NCI-H446 (cell line): Measurements from ENCODE around the gene ABO.
"Not testable (repeated sequence)": the region's sequence is repeated elsewhere in the genome, so short reads cannot be mapped to it uniquely, and the experiment has no call there.

Experiments
- DNase-seq, 2 experiments: peaks; one replicate each; lab custom pipeline; 2025; lab: John Stamatoyannopoulos, UW

ABO gene

GRCh38 chr9:133263557-133263956 lies 11.4 kb downstream of the ABO start:
- no peak for DNase-seq

DNA sequence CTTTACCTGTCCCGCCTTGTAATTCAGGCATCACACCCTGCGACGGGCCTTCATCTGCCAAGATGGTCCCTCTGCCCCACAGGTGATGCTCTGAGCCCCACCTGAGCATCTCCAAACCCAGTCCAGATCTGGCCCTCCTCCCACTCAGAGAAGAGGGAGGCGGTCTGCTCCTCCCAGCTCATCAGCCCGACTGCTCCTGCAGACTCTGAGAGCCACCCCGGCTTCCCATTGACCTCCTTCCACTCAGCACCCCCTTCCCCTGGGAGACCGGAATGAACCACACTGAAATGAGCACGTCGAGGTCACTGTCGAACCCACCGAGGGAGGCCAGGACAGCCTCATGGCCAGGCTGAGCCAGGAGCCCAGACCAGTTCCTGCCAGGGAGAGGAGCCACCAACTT lies 12.8 kb downstream of the ABO start:
- DNase-seq = no peak

DNA sequence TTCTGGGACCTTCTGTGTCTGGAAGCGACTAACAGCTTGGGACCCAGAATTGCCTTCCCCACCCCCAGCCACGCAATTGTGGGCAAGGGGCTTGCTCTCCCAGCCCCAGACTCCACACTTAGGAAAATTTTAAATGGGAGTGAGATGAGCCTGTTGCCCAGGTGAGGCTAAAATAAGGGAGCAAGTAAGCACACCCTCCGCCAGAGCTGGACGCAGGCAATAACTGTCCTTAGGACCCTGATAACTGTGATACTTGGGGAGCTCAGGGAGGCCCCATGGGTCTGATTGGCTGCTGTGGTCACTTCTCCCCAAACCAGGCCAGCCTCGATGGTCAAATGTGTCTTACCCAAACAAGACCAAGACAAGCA lies 13.3 kb downstream of the ABO start:
- DNase-seq = no peak

DNA sequence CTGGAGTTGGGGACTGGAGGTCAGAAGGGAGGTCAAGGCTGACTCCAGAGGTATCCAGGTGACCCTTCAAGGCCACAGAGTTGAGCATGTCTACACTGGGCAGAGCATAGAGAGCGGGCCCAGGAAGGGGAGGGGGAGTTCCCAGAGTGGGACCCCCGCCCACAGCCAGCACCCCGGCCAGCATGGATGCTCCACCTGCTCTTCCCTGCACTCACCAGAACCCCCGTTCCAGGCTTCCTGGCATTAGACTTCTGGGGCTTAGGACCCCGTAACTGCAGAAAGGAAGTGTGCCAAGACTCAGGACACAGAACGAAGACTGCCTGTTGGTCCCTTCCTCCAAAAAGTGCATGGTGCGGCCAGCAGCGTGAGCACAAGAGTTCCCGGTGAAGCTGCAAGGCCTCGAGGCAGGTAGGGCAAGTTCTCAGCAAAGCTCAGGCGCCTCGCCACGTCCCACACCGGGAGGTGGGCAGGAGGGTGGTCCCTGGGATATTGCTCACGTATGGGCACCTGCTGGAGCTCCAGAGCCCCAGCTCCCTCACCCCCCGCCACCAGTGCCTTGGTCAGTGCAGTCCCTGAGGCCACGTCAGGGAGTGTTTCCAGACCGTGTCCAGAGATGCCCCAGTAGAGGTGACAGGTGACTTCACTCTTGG lies 13.8 kb downstream of the ABO start:
- no peak for DNase-seq

GRCh38 chr9:133260334-133261102 lies 14.5 kb downstream of the ABO start:
- no peak for DNase-seq

DNA sequence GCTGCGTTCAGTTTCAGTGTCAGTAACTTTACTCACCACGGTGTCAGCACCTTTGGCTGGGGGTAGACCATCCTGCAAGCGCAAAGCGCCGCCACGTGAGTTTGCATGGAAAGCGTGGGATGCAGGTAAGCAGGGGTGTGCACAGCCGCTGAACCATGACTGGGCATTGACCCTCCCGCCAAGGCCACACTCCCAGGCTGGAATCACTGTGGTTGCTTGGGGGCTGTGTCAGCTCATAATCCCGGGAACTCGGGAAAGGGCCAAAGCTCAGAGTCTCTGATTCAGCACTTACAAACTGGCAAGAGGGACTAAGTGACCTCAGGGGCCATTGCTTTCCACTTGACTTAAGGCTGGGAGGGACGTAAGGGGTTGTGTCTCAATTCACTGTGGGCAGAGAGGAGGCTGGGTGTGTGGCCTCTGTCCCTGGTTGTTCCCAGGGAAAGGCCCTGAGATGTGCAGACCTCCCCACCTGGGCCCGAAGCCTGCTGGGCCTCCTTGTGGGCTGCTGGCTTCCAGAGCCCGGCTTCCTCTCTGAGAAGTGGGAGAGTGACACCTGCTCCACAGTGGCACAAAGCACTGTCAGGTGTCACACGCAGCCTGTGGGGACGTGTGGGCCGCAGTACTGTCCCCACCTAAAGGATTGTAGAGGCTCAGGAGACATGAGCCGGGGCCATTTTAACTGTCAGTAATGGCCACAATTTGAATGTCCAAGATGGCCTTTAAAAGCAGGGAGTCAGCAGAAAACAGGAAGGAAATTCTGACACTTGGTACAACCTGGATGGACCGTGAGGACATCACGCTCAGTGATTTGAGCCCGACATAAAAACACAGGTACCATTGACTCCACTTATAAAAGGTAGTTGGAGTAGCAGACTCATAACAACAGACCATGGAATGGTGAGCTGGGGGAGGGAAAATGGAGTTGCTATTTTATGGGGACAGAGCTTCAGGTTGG lies 16.7 kb downstream of the ABO start:
- DNase-seq = no peak

DNA sequence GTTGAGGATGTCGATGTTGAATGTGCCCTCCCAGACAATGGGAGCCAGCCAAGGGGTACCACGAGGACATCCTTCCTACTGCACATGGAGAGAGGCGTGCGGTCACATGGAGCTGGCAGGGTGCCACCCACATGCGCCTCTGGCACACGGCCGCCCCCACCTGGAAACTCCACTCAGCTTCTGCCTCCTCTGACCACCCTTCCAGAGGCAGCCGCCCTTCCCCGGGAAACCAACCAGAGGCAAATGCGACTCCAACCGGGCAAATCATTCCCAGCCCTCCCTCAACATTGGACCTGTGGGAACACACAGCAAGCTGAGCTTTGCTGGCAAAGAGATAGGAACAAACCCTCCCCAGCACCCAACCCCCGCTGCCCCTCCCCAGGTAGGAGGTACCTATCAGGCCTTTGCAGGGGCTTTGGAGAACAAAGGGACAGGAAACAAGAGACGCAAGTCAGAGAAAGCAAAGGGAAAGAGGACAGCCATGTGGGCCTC lies 17.5 kb downstream of the ABO start:
- no peak for DNase-seq

DNA sequence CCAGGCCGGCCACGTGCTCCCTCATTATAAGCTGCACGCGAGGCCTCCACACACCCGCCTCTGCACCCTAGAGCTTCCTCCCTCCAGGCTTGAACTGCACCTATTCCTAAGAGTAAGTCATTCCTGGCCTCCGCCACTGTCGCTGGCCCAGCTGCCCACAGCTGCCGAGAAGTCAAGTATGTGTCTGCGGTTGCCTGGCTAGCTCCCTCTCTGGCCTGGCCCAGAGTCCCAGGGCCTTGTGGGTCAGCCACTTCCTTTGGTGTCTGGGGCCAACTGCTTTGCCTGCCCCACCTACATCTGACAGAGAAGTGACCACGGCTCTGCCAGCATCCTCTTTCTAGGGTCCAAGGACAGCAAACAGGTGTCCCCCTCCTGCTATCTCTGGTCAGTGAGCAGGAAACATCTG lies 18.3 kb downstream of the ABO start:
- DNase-seq = no peak

- no peak for DNase-seq
Measured at GRCh38 chr9:133256136-133256461, 18.9 kb downstream of the ABO start.

GRCh38 chr9:133255371-133256135 lies 19.4 kb downstream of the ABO start:
- no peak for DNase-seq

- DNase-seq = no peak
Measured at GRCh38 chr9:133254471-133254870, 20.5 kb downstream of the ABO start.

DNA sequence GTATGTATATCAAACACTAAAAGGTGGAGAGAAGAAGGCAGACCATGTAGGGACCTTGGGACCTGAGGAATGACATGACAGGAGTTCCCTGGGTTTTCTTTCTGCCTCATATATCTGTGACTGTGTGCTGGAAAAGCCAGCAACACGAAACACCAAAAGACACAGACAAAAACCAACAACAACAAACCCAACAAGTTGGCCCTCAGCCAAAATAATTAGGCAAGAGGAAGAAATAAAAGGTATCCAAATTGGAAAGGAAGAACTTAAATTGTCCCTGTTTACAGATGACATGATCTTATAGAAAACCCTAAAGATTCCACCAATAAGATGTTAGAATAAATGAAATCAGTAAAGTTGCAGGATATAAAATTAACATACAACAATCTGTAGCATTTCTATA lies 21.7 kb downstream of the ABO start:
- no peak for DNase-seq

DNA sequence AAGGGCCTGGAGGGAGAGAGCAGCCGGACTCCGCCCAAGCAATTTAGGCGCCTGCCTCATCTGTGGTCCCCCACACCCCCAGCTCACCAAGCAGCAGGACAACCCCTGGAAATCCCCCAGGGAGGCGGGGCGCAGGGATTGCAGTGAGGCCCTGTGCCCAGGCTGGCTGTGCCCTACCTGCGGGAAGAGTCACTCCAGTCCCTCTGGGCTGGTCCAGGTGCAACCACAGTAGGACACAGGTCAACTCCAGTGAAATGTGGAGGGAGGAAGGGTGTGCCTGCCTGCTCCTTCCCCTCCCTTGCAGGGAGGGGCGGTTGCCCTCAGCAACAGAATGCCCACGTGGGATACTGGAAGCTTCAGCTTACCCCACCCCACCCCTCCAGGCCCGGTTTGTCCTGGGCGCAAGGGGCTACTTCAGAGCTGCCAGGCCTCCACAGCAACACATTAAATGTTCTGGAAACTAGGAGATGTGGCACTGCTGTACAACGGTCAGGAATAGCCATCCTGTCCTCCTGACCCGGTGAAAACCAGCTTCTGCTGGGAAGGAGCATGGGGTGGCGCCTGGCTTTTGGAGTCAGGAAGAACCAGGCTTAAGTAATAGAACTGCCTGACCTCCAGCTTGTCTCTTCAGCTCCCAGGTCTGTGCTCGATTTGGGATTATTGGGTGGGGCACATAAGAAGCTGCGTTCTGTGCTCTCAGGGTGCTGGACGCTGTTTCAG lies 22.5 kb downstream of the ABO start:
- no peak for DNase-seq

GRCh38 chr9:133251773-133252172 lies 23.2 kb downstream of the ABO start:
- DNase-seq = no peak

- not testable (repeated sequence) for DNase-seq
Measured at GRCh38 chr9:133251221-133251620, 23.8 kb downstream of the ABO start.

GRCh38 chr9:133250741-133251170 lies 24.2 kb downstream of the ABO start:
- no peak for DNase-seq

DNA sequence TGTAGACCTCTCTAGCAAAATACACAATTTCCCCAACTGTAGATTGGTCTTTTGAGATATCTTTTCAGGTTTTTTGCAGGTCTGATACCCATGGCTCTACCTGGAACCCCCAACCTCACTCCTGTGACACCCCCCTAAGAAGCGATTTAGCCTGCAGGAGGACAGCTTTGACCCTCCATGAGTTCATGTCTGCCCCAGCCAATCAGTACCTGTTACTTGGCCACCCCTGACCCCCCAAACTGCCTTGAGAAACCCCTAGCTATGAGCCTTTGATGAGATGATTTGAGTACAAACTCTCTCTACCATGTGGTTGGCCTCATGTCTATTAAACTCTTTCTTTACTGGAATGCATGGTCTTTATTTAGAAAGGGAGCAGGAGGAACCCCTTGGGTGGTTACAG lies 25.7 kb downstream of the ABO start:
- no peak for DNase-seq

DNA sequence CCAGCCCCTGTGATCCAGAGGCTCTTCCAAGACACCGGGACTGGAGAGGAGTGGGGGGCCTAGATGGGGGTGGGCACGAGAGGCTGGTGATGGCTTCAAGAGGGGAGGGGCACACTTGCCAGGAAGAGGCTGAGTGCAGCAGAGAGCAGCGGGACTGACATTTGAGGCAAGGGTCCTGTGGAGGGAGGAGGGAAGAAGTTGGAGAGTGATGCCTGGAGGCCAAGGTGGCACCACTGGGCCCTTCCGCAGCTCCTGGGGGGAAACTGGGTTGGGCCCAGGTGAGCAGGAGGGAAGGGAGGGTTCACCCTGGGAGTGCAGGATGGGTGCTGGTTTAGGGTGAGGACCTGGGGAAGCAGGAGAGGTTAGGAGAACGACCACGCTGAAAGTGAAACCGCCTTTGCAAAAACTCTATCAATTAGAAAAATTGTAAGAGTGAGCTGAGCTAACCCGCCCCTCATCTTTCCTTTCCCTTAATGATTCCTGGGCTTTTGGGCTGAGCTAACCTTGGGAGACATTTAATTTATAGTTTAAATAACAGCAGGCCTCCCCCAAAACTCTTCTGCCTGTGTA lies 26.2 kb downstream of the ABO start:
- no peak for DNase-seq

DNA sequence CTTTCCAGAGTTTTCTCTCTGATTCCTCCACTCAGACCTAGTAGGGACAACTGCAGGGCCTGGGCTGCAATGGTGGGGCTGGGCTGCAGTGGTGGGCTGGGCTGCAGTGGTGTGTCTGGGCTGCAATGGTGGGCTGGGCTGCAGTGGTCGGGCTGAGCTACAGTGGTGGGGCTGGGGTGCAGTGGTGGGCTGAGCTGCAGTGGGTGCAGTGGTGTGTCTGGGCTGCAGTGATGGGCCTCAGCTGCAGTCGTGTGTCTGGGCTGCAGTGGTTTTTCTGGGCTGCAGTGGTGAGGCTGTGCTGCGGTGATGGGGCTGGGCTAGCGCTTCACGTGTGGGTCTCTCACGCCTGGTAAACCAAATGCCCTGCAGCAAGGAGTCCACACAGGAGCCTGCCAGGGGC lies 27.4 kb downstream of the ABO start:
- DNase-seq = no peak

DNA sequence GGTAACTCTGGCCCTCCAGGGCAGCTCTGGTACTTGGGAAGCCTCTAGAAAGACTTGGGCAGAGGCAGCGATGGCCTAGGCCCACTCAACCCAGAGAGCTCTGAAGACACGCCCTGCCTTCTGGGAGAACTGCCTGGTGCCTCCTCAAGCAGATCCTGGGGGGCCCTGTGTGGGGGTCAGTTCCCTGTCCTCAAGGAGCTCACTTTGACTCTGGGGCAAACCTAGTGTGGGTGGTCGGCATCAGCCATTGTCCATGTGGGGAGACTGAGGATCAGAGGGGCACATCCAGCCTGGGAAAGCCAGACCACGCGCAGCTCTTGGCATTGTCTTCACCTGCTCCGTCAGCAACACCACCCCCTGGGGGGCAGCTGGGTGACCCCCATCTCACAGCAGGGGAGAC lies 28.0 kb downstream of the ABO start:
- DNase-seq = no peak

DNA sequence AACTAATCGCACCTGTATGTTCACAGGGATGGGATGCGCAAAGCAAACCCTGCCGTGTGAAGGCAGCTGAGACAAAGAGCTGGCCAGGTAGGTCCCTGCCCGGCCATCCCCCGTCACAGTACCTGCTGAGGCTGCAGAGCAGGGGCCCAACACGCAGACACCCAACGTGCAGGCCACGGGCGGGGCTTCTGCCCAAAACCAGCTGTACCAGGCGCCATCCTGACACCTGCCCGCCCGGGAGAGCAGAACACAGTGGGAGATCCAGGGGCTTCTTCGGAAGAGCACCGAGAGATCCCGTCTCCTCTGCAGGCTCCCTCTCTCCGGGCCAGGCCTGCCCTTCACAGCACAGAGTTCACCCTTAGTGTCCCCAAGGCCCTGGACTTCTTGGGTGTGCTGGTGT lies 28.4 kb downstream of the ABO start:
- DNase-seq = no peak
